GM18951 (cell line): ENCODE results near the gene PTPN1.

Experiments
- POLR2A ChIP-seq: IDR thresholded peaks from 4 replicates; pipeline ENCODE4 v1.6.1; 2011; ENCODE audit warnings: mild to moderate bottlenecking; ENCODE audit not compliant: insufficient read length, insufficient read depth; ENCODE audit errors: extremely low read depth
- in situ Hi-C: fragments of 300-500 bp; cut with MboI; formaldehyde crosslinking; loops from one replicate; pipeline ENCODE4 v1.12.0; 2022; ENCODE audit warnings: low sequenced_read_pairs, mixed read lengths, inconsistent platforms; ENCODE audit not compliant: unreplicated experiment

Gene PTPN1

GRCh38 chr20:50470264-50470858, 39.8 kb upstream of the PTPN1 start:
- in situ Hi-C loops: loop anchor here (10.0 to 25.0 kb wide), 2 partner anchors 104 to 483 kb away; partner anchors contain the start of gene SNAI1

GRCh38 chr20:50471231-50471630, 39.0 kb upstream of the PTPN1 start:
- in situ Hi-C loops: loop anchor here (10.0 to 25.0 kb wide), 2 partner anchors 104 to 484 kb away; partner anchors contain the start of gene SNAI1
- no peak for TF ChIP-seq POLR2A

More at GRCh38 chr20:50470264-50470858, 39.8 kb upstream of the PTPN1 start:
- no peak for TF ChIP-seq POLR2A

DNA sequence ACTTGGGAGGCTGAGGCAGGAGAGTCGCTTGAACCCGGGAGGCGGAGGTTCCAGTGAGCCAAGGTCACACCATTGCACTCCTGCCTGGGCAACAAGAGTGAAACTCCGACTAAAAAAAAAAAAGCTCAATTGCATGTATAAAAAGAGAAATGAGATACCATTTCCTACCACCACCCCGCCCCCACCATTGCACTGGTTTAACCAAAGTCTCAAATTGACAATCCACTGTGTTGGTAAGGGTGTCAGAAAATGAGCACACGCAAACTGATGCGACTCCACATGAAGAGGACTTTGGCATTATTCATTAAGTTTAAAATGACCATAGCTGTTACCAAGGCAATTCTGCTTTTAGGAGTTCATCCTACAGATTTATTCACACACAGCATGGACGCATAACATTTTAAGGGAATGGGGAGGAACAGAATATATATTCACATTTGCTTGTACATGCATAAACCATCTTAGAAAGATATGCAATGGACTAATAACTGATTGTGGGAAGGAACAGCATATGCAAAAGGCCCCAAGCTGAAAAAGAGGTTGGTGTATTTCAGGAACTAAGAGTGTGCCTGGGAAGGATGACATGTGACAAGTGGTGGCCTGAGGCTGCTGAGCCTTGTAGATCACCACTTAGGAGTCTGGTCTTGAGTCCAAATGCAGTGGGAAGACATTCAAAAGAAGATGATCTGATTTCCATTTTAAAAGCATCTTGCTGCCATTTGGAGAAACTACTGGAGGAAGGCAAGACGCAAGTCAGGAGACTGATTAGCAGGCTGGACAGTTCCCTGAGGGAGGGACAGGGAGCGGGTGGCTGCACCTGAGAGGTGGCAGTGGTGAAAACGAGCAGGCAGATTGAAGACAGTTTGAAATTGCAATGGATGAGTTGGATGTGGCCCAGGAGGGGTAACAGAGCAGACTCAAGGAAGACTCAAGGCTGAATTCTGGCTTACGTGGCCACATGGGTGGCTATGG, 37.2 kb upstream of the PTPN1 start:
- TF ChIP-seq POLR2A: no peak
- in situ Hi-C loops: loop anchor here (10.0 to 25.0 kb wide), 2 partner anchors 102 to 486 kb away; partner anchors contain the start of gene SNAI1

GRCh38 chr20:50474356-50474755, 35.8 kb upstream of the PTPN1 start:
- in situ Hi-C loops: loop anchor here (10.0 to 25.0 kb wide), 2 partner anchors 100 to 487 kb away; partner anchors contain the start of gene SNAI1

- no peak for TF ChIP-seq POLR2A
- in situ Hi-C loops: loop anchor here (10.0 kb wide), 1 partner anchor 99 kb away; no protein-coding TSS in a partner anchor
These were observed 34.4 kb upstream of the PTPN1 start for GRCh38 chr20:50475681-50476292.

GRCh38 chr20:50477239-50477872, 32.8 kb upstream of the PTPN1 start:
- no peak for TF ChIP-seq POLR2A
- in situ Hi-C loops: loop anchor here (10.0 kb wide), 1 partner anchor 97 kb away; no protein-coding TSS in a partner anchor

DNA sequence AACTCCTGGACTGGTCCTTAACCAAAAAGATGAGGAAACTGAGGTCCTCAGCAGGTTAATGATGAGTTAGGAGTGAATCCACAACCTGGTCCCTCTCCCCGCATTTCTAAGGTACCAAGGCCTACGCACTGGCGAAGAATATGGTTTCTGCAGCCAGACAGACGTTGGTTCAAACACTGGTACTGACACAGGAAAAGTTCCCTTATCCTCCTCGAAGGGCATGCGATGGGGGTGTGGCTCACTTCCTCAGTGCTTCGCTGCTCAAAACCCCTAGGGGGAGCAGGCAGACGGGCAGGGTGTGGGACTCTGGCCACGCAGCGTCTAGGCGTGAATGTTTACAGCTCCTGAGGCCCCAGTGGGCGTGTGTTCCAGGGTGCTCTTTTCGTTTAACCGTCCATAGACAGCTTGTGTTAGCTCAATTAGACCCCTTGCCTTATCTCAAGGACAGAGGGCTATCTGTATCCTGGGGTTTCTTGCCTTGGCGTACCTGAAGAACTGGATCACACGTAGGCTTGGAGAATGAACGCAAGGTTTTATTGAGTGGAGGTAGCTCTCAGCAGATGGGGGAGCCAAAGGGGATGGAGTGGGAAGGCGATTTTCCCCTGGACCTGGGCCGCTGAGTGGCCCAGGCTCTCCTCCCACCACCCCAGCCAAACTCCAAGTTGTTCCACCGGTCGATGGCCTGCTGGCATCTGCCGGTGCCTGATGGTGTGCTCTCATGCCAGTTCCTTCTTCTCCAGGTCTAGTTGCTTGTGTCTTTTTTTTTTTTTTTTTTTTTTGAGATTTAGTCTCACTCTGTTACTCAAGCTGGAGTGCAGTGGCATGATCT, 31.8 kb upstream of the PTPN1 start:
- in situ Hi-C loops: loop anchor here (10.0 kb wide), 1 partner anchor 96 kb away; no protein-coding TSS in a partner anchor

DNA sequence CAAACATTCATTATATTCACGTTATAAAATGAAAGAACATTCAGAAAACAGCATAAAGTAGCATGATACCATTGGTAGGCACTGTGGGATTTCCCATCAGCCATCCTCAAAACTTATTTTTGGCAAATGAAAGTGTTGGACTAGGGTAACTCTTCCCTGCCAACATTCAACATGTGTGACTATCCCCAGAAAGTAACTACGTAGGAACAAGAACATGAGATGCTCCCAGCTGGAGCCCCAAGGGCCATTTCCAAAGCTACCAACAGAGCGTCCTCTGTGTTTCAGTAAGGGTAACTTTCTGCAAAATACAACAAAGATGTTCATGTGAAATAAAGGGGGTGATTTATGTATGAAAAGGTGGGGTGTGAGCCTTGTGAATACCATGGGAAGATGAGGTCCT, 28.4 kb upstream of the PTPN1 start:
- no peak for TF ChIP-seq POLR2A
- in situ Hi-C loops: no loop called here

More for the DNA sequence above, 31.8 kb upstream of the PTPN1 start:
- no peak for TF ChIP-seq POLR2A

DNA sequence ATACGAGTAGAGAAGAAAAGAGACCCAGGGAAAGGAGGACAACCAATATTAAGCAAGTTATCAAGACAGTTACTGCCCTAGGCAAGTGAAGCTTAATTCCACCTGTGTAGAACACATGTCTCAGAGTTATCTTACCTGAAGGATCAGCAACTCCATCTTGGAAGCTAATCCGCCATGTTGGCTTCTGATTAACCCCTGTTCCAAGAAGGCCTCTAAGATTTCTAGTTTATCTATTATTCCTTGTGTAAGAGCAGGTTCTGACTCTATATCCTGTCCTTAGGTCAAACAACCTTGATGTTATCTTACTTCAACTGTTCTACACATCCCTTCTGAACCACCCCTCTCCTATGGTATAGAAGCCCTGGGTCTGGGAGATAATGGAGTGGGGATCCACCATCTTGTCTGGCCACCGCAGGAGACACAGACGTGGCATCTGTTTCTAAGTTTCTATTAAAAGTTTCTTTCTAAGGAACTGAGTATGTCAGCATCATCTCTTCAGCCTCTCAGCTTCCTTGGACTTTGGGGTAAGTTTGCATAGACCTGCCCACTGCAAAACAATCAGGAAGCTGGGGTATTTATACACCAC, 27.7 kb upstream of the PTPN1 start:
- TF ChIP-seq POLR2A: no peak
- in situ Hi-C loops: no loop called here

- TF ChIP-seq POLR2A: no peak
These were observed 25.8 kb upstream of the PTPN1 start for GRCh38 chr20:50484271-50484976.

GRCh38 chr20:50487397-50487796, 22.8 kb upstream of the PTPN1 start:
- in situ Hi-C loops: no loop called here
- no peak for TF ChIP-seq POLR2A

More at GRCh38 chr20:50484271-50484976, 25.8 kb upstream of the PTPN1 start:
- in situ Hi-C loops: no loop called here

DNA sequence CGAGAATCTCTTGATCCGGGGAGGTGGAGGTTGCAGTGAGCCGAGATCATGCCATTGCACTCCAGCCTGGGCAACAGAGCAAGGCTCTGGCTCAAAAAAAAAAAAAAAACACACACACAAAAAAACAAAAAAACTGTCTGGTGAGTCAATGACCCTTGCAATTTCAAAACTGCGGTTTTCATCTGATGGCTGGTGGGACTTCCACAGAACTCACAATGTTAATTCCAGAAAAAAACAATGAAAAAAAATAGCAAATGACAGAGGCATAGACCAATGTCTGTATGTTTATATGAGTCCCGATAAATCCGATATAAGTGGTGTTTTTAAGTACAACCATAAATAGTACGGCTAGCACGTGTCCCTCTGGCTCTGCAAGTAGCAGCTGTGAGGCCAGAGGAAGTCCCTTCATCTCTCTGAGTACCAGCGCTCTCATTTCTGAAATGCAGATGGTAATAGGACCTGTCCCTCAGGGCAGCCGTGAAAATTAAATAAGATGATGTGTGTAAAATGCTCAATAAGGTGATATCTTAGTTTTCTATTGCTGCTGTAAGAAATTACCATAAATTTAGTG, 21.9 kb upstream of the PTPN1 start:
- in situ Hi-C loops: no loop called here
- no peak for TF ChIP-seq POLR2A
